ENCODE measurements around the gene WDR5B.

Gene WDR5B

GRCh38 chr3:122403489-122403888 lies 12.4 kb downstream of the WDR5B start:
- Histone ChIP-seq H3K9me3 (ENCODE audit: control extremely low read depth in 1 of 5, control insufficient read depth in 4 of 5, insufficient read depth in 2 of 5, low read depth in 1 of 5, low read length in 4 of 5) (no peaks in the 10 kb centered on the region), H3K4me3 (ENCODE audit: control insufficient read depth in 1 of 7, extremely low read depth in 1 of 7, insufficient read depth in 4 of 7, low read depth in 2 of 7, low read length in 6 of 7) (no peak overlapping the region), H3K27ac (ENCODE audit: insufficient read depth in 1 of 2, low read depth in 1 of 2, low read length in 2 of 2, poor library complexity in 1 of 2, severe bottlenecking in 2 of 2) (no peak overlapping the region), H3K4me1 (ENCODE audit: control extremely low read depth in 1 of 4, control insufficient read depth in 4 of 4, insufficient read depth in 4 of 4, low read length in 3 of 4) (no peaks in the 10 kb centered on the region), H3K27me3 (replicated peaks in 2 of 5; ENCODE audit: control insufficient read depth in 4 of 5, insufficient read depth in 5 of 5, low read length in 4 of 5) (no peaks in the 10 kb centered on the region), H3K36me3 (ENCODE audit: control insufficient read depth in 4 of 4, insufficient read depth in 4 of 4, low read length in 3 of 4) (peaks cover 5 to 33% (median 28%) of the 10 kb centered on the region in 4 experiments)
- POLR2A ChIA-PET: no interaction called here
- 93% methylated on average over 6 of the region's 6 CpGs for WGBS (ENCODE audit: insufficient coverage)
- DNase-seq: no peak
- CTCF ChIA-PET: interaction anchor here (0.9 to 1.8 kb wide), 2 partner anchors 10 to 19 kb away, joined by 3 to 10 read pairs; partner anchors contain the start of gene FAM162A

GRCh38 chr3:122398920-122399319 lies 16.9 kb downstream of the WDR5B start:
- ChIA-PET POLR2A (no interaction called here), CTCF (interaction anchor here (0.9 to 2.2 kb wide), 3 partner anchors 11 to 280 kb away, joined by 3 to 6 read pairs (median 3); no protein-coding TSS in a partner anchor)
- WGBS (ENCODE audit: insufficient coverage): no CpG with 5 or more reads among the region's 2 CpGs
- DNase-seq: no peak
- Histone ChIP-seq H3K27ac (ENCODE audit: insufficient read depth in 1 of 2, low read depth in 1 of 2, low read length in 2 of 2, poor library complexity in 1 of 2, severe bottlenecking in 2 of 2) (no peak overlapping the region), H3K9me3 (ENCODE audit: control extremely low read depth in 1 of 5, control insufficient read depth in 4 of 5, insufficient read depth in 2 of 5, low read depth in 1 of 5, low read length in 4 of 5) (no peaks in the 10 kb centered on the region), H3K27me3 (replicated peaks in 2 of 5; ENCODE audit: control insufficient read depth in 4 of 5, insufficient read depth in 5 of 5, low read length in 4 of 5) (no peaks in the 10 kb centered on the region), H3K36me3 (ENCODE audit: control insufficient read depth in 4 of 4, insufficient read depth in 4 of 4, low read length in 3 of 4) (peaks cover 0 to 12% (median 7%) of the 10 kb centered on the region in 4 experiments), H3K4me1 (ENCODE audit: control extremely low read depth in 1 of 4, control insufficient read depth in 4 of 4, insufficient read depth in 4 of 4, low read length in 3 of 4) (peaks cover 0 to 7% (median under 1%) of the 10 kb centered on the region in 4 experiments), H3K4me3 (ENCODE audit: control insufficient read depth in 1 of 7, extremely low read depth in 1 of 7, insufficient read depth in 4 of 7, low read depth in 2 of 7, low read length in 6 of 7) (no peak overlapping the region)

- no peak overlapping the region for H3K4me3 ChIP-seq (ENCODE audit: control insufficient read depth in 1 of 7, extremely low read depth in 1 of 7, insufficient read depth in 4 of 7, low read depth in 2 of 7, low read length in 6 of 7)
- WGBS (ENCODE audit: insufficient coverage): no CpG with 5 or more reads among the region's 1 CpG
- CTCF ChIA-PET: no interaction called here
- H3K27me3 ChIP-seq (replicated peaks in 2 of 5; ENCODE audit: control insufficient read depth in 4 of 5, insufficient read depth in 5 of 5, low read length in 4 of 5): no peaks in the 10 kb centered on the region
- H3K4me1 ChIP-seq (ENCODE audit: control extremely low read depth in 1 of 4, control insufficient read depth in 4 of 4, insufficient read depth in 4 of 4, low read length in 3 of 4): peaks cover 0 to 10% (median 2%) of the 10 kb centered on the region in 4 experiments
- H3K27ac ChIP-seq (ENCODE audit: insufficient read depth in 1 of 2, low read depth in 1 of 2, low read length in 2 of 2, poor library complexity in 1 of 2, severe bottlenecking in 2 of 2): no peak overlapping the region
- H3K9me3 ChIP-seq (ENCODE audit: control extremely low read depth in 1 of 5, control insufficient read depth in 4 of 5, insufficient read depth in 2 of 5, low read depth in 1 of 5, low read length in 4 of 5): no peaks in the 10 kb centered on the region
- peaks cover 0 to 5% (median 0%) of the 10 kb centered on the region in 4 experiments for H3K36me3 ChIP-seq (ENCODE audit: control insufficient read depth in 4 of 4, insufficient read depth in 4 of 4, low read length in 3 of 4)
- DNase-seq: no peak
- POLR2A ChIA-PET: no interaction called here
Measured at GRCh38 chr3:122397201-122397600, 18.7 kb downstream of the WDR5B start.

GRCh38 chr3:122396511-122396910 lies 19.4 kb downstream of the WDR5B start:
- CTCF ChIA-PET: interaction anchor here (1.2 kb wide), 1 partner anchor 12 kb away, joined by 3 read pairs; no protein-coding TSS in a partner anchor

GRCh38 chr3:122395582-122395981 lies 20.3 kb downstream of the WDR5B start:
- ChIA-PET CTCF (interaction anchor here (1.1 to 1.2 kb wide), 2 partner anchors 12 to 13 kb away, joined by 3 read pairs; partner anchors contain the start of genes FAM162A and MIX23), POLR2A (no interaction called here)

More at GRCh38 chr3:122396511-122396910, 19.4 kb downstream of the WDR5B start:
- Histone ChIP-seq H3K4me3 (ENCODE audit: control insufficient read depth in 1 of 7, extremely low read depth in 1 of 7, insufficient read depth in 4 of 7, low read depth in 2 of 7, low read length in 6 of 7) (no peak overlapping the region), H3K27ac (ENCODE audit: insufficient read depth in 1 of 2, low read depth in 1 of 2, low read length in 2 of 2, poor library complexity in 1 of 2, severe bottlenecking in 2 of 2) (no peak overlapping the region), H3K4me1 (ENCODE audit: control extremely low read depth in 1 of 4, control insufficient read depth in 4 of 4, insufficient read depth in 4 of 4, low read length in 3 of 4) (peaks cover 0 to 10% (median 2%) of the 10 kb centered on the region in 4 experiments), H3K27me3 (replicated peaks in 2 of 5; ENCODE audit: control insufficient read depth in 4 of 5, insufficient read depth in 5 of 5, low read length in 4 of 5) (no peaks in the 10 kb centered on the region), H3K36me3 (ENCODE audit: control insufficient read depth in 4 of 4, insufficient read depth in 4 of 4, low read length in 3 of 4) (peaks cover 0 to 5% (median 0%) of the 10 kb centered on the region in 4 experiments), H3K9me3 (ENCODE audit: control extremely low read depth in 1 of 5, control insufficient read depth in 4 of 5, insufficient read depth in 2 of 5, low read depth in 1 of 5, low read length in 4 of 5) (no peaks in the 10 kb centered on the region)
- POLR2A ChIA-PET: no interaction called here
- DNase-seq: no peak

GRCh38 chr3:122394173-122394572 lies 21.7 kb downstream of the WDR5B start:
- CTCF ChIA-PET: interaction anchor here (0.6 to 2.6 kb wide), 8 partner anchors 9 to 285 kb away, joined by 3 to 16 read pairs (median 8); no protein-coding TSS in a partner anchor

More at GRCh38 chr3:122395582-122395981, 20.3 kb downstream of the WDR5B start:
- DNase-seq: peak in 2 of 3 donors; percentile 33 to 44
- no peaks in the 10 kb centered on the region for H3K9me3 ChIP-seq (ENCODE audit: control extremely low read depth in 1 of 5, control insufficient read depth in 4 of 5, insufficient read depth in 2 of 5, low read depth in 1 of 5, low read length in 4 of 5)
- no peak overlapping the region for H3K4me3 ChIP-seq (ENCODE audit: control insufficient read depth in 1 of 7, extremely low read depth in 1 of 7, insufficient read depth in 4 of 7, low read depth in 2 of 7, low read length in 6 of 7)
- peaks cover 0 to 5% (median 0%) of the 10 kb centered on the region in 4 experiments for H3K36me3 ChIP-seq (ENCODE audit: control insufficient read depth in 4 of 4, insufficient read depth in 4 of 4, low read length in 3 of 4)
- H3K27ac ChIP-seq (ENCODE audit: insufficient read depth in 1 of 2, low read depth in 1 of 2, low read length in 2 of 2, poor library complexity in 1 of 2, severe bottlenecking in 2 of 2): no peak overlapping the region
- H3K27me3 ChIP-seq (replicated peaks in 2 of 5; ENCODE audit: control insufficient read depth in 4 of 5, insufficient read depth in 5 of 5, low read length in 4 of 5): no peaks in the 10 kb centered on the region
- WGBS (ENCODE audit: insufficient coverage): no CpG with 5 or more reads among the region's 3 CpGs
- H3K4me1 ChIP-seq (ENCODE audit: control extremely low read depth in 1 of 4, control insufficient read depth in 4 of 4, insufficient read depth in 4 of 4, low read length in 3 of 4): peaks cover 0 to 10% (median 2%) of the 10 kb centered on the region in 4 experiments

More at GRCh38 chr3:122394173-122394572, 21.7 kb downstream of the WDR5B start:
- POLR2A ChIA-PET: no interaction called here
- WGBS (ENCODE audit: insufficient coverage): no CpG with 5 or more reads among the region's 1 CpG
- H3K36me3 ChIP-seq (ENCODE audit: control insufficient read depth in 4 of 4, insufficient read depth in 4 of 4, low read length in 3 of 4): peaks cover 0 to 5% (median 0%) of the 10 kb centered on the region in 4 experiments
- no peaks in the 10 kb centered on the region for H3K27me3 ChIP-seq (replicated peaks in 2 of 5; ENCODE audit: control insufficient read depth in 4 of 5, insufficient read depth in 5 of 5, low read length in 4 of 5)
- H3K4me1 ChIP-seq (ENCODE audit: control extremely low read depth in 1 of 4, control insufficient read depth in 4 of 4, insufficient read depth in 4 of 4, low read length in 3 of 4): peaks cover 0 to 10% (median 2%) of the 10 kb centered on the region in 4 experiments
- H3K4me3 ChIP-seq (ENCODE audit: control insufficient read depth in 1 of 7, extremely low read depth in 1 of 7, insufficient read depth in 4 of 7, low read depth in 2 of 7, low read length in 6 of 7): no peak overlapping the region
- no peak overlapping the region for H3K27ac ChIP-seq (ENCODE audit: insufficient read depth in 1 of 2, low read depth in 1 of 2, low read length in 2 of 2, poor library complexity in 1 of 2, severe bottlenecking in 2 of 2)
- DNase-seq: no peak
- no peaks in the 10 kb centered on the region for H3K9me3 ChIP-seq (ENCODE audit: control extremely low read depth in 1 of 5, control insufficient read depth in 4 of 5, insufficient read depth in 2 of 5, low read depth in 1 of 5, low read length in 4 of 5)

Data from common myeloid progenitor, CD34-positive (primary cell).